ENCODE results near the gene NACAD.

The NACAD gene

DNA sequence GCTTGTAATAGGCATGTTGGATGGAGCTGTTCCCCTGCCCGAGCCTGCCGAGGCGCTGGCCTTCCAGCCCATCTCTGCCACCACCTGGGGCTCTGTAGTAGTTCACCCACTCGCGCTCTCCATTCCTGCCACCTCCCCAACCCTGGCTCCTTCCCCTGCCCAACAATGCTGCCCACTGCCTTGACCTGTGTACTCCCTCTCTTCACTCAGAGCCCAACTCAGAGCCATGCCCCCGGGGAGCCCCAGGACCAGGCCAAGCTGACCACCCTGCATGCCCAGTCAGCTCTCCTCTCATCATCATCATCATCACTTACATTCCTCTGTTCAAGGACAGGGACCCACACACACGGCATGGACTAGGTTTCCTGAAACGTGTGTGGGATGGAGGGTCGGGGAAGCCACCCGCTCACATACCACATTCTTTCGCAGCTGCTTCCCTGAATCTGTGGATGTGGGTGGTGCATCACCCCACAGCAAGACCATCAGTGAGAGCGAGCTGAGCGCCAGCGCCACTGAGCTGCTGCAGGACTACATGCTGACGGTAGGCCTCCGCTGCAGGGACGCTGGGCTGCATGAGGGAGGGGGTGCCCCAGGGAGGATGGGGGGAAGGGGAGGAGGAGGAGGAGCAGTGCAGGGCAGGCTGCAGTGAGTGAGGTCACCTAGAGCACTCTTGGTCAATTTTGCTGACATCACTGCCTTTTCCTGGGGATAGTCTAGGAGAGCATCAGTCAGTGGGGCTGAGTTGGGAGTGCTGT lies 15.6 kb downstream of the NACAD start:
- Histone ChIP-seq H3K79me2 (ENCODE audit: control insufficient read depth, low read length) (peaks cover 2% of the 10 kb centered on the region; the same call in 1 of the 2 replicates), H4K20me1 (ENCODE audit: control insufficient read depth, insufficient read depth, low read depth, low read length) (peaks cover 8% of the 10 kb centered on the region; the same call in 1 of the 2 replicates), H3K4me2 (ENCODE audit: low read length) (no peak overlapping the region), H3K27ac (ENCODE audit: low read depth, low read length) (no peak overlapping the region), H3K4me3 (ENCODE audit: low read length) (no peak overlapping the region), H3F3A (ENCODE audit: control insufficient read depth, insufficient read depth) (0 out of 2 replicates have a peak, but pooled peaks cover 6% of the 10 kb centered on the region), H3K4me1 (ENCODE audit: control insufficient read depth, low read length) (no peaks in the 10 kb centered on the region), H3K27me3 (ENCODE audit: control insufficient read depth, low read length) (no peaks in the 10 kb centered on the region), H3K9me3 (ENCODE audit: control insufficient read depth, insufficient read depth, low read length) (no peaks in the 10 kb centered on the region), H3K36me3 (ENCODE audit: control insufficient read depth, low read length) (peaks cover 92% of the 10 kb centered on the region), H3K9me2 (replicated peaks; ENCODE audit: control insufficient read depth, low read length) (no peaks in the 10 kb centered on the region)
- no peak for TF ChIP-seq CTCF (IDR thresholded peaks at IDR 0.05; ENCODE audit: low read depth, low read length, poor library complexity, severe bottlenecking)
- no peak for TF ChIP-seq EZH2phosphoT487 (IDR thresholded peaks at IDR 0.05; ENCODE audit: borderline replicate concordance, low read length)

DNA sequence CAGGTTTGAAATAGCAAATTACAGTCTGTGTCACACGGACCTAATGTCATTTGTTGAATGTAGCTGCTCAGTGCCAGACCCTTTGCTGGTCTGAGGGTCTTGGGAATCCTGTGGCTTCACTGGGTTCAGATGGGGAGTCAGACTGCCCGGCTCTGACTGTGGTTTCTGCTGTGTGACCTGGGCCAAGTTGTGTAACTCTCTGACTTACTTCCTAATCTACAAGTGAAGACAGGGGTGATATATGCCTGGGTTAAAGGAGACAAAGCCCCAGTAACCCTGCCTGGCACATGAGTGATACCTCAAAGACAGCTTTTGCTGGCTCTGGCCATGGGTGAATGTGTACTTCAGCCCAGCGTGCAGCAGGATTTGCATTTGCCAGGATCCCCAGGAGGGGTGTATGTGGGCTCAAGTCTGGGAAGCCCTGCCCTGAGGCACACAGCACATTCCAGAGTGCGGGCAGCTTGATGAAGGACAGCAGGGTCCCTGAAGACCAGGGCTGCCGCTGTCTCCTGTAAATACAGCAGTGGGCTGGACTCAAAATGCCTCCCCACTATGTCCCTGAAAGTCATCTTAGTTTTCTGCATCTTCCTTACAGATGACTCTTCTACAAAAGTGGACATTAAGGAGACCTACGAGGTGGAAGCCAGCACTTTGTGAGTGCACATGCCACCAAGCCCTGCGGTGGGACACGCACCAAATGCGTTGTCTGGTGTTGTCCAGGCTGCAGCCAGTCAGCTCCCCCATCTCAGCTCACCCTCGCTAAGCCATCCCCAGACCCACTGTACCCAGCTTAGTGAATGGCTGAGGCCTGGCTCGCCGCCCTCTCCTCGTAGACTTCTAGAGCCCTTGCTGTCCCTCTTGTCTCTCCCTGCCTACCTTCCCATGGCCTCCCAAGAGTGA lies 16.4 kb downstream of the NACAD start:
- Histone ChIP-seq H3K4me1 (ENCODE audit: control insufficient read depth, low read length) (no peaks in the 10 kb centered on the region), H3K4me2 (ENCODE audit: low read length) (no peak overlapping the region), H4K20me1 (ENCODE audit: control insufficient read depth, insufficient read depth, low read depth, low read length) (peaks cover 13% of the 10 kb centered on the region; the same call in 1 of the 2 replicates), H3K27me3 (ENCODE audit: control insufficient read depth, low read length) (no peaks in the 10 kb centered on the region), H3K4me3 (ENCODE audit: low read length) (no peak overlapping the region), H3F3A (ENCODE audit: control insufficient read depth, insufficient read depth) (0 out of 2 replicates have a peak, but pooled peaks cover 6% of the 10 kb centered on the region), H3K79me2 (ENCODE audit: control insufficient read depth, low read length) (peaks cover 11% of the 10 kb centered on the region), H3K9me2 (replicated peaks; ENCODE audit: control insufficient read depth, low read length) (no peaks in the 10 kb centered on the region), H3K9me3 (ENCODE audit: control insufficient read depth, insufficient read depth, low read length) (no peaks in the 10 kb centered on the region), H3K36me3 (ENCODE audit: control insufficient read depth, low read length) (peaks cover 96% of the 10 kb centered on the region), H3K27ac (ENCODE audit: low read depth, low read length) (no peak overlapping the region)
- TF ChIP-seq EZH2phosphoT487 (IDR thresholded peaks at IDR 0.05; ENCODE audit: borderline replicate concordance, low read length) = no peak
- no peak for TF ChIP-seq CTCF (IDR thresholded peaks at IDR 0.05; ENCODE audit: low read depth, low read length, poor library complexity, severe bottlenecking)

GRCh38 chr7:45071528-45071927 lies 17.2 kb downstream of the NACAD start:
- TF ChIP-seq CTCF (IDR thresholded peaks at IDR 0.05; ENCODE audit: low read depth, low read length, poor library complexity, severe bottlenecking) (no peak), EZH2phosphoT487 (IDR thresholded peaks at IDR 0.05; ENCODE audit: borderline replicate concordance, low read length) (no peak)
- H4K20me1 ChIP-seq (ENCODE audit: control insufficient read depth, insufficient read depth, low read depth, low read length) = peaks cover 13% of the 10 kb centered on the region; the same call in 1 of the 2 replicates
- H3K36me3 ChIP-seq (ENCODE audit: control insufficient read depth, low read length) = peaks cover 93% of the 10 kb centered on the region

More at GRCh38 chr7:45071528-45071927, 17.2 kb downstream of the NACAD start:
- Histone ChIP-seq H3K4me3 (ENCODE audit: low read length) (no peak overlapping the region), H3F3A (ENCODE audit: control insufficient read depth, insufficient read depth) (0 out of 2 replicates have a peak, but pooled peaks cover 6% of the 10 kb centered on the region), H3K27me3 (ENCODE audit: control insufficient read depth, low read length) (no peaks in the 10 kb centered on the region), H3K9me2 (replicated peaks; ENCODE audit: control insufficient read depth, low read length) (no peaks in the 10 kb centered on the region), H3K27ac (ENCODE audit: low read depth, low read length) (no peak overlapping the region), H3K9me3 (ENCODE audit: control insufficient read depth, insufficient read depth, low read length) (no peaks in the 10 kb centered on the region), H3K4me1 (ENCODE audit: control insufficient read depth, low read length) (no peaks in the 10 kb centered on the region), H3K4me2 (ENCODE audit: low read length) (no peak overlapping the region), H3K79me2 (ENCODE audit: control insufficient read depth, low read length) (peaks cover 11% of the 10 kb centered on the region)

Data from DOHH2 (cell line).